T-helper 2 cell (primary cell): ENCODE measurements around the gene ITGAX.
"Not testable (repeated sequence)": the region's sequence is repeated elsewhere in the genome, so short reads cannot be mapped to it uniquely, and the experiment has no call there.

Experiments used
- DNase-seq, 5 experiments: peaks; one replicate each; pipeline versions ENCODE4 v3.0.0 to v3.0.0-alpha.2; 2012 to 2022
- total RNA-seq, 2 donors: gene quantifications; one replicate each; lab custom pipeline; 2026; lab: John Stamatoyannopoulos, UW

ITGAX gene
- 0 to 0.07 reads per million in 2 donors for total RNA-seq

DNA sequence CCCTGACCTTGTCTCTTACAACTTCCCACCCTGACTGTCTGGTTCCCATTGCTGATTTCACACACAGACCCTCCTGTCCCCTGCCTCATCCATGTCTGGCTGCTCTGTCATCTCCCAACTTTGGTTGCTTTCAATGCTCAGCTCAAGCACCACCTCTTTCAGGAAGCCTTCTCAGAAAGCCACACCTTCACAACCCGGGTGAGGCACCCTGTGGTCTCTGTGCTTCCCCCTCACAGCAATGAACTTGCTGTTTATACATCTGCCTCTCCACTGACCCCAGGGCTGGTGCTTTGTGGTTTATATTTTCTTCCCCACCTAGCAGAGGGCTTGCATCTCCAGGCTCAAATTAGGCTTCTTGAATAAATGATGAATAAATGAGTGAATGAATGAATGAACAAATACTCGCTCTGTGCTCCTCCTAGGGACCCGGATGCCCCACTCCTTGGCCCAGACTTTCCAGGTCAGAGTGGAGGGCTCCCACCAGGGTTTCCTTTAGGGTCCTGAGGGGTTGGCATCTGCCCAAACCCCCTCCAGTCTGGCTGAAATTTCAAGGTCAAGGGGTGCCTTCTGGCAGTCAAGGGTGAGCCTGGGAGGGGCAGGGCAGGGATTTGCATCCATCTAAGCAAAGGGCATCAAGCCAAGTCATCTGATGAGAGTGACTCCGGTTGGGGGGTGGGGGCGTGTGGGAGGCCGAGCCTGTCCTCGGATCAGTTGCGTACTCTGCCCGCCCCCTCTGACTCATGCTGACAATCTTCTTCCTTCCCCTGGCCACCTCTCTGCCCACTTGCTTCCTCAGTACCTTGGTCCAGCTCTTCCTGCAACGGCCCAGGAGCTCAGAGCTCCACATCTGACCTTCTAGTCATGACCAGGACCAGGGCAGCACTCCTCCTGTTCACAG lies at the start of gene ITGAX:
Gene ITGAX (plus strand): TSS at position 783 of the 898 bp plus-strand sequence. CDS start 79 bp downstream, at position 862.
- peak in 3 of 5 experiments; percentile 28 to 88 (median 35) for DNase-seq

DNA sequence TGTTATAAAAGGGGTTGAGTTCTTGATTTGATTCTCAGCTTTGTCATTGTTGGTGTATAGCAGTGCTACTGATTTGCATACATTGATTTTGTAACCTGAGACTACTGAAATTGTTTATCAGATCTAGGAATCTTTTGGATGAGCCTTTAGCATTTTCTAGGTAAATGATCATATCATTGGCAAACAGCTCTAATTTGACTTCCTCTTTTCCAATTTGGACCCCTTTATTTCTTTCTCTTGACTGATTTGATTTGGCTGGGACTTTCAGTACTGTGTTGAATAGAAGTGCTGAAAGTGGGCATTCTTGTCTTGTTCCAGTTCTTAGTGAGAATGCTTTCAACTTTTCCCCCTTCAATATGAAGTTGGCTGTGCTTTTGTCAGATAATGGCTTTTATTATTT lies 49.8 kb upstream of the ITGAX start:
- DNase-seq = no peak

DNA sequence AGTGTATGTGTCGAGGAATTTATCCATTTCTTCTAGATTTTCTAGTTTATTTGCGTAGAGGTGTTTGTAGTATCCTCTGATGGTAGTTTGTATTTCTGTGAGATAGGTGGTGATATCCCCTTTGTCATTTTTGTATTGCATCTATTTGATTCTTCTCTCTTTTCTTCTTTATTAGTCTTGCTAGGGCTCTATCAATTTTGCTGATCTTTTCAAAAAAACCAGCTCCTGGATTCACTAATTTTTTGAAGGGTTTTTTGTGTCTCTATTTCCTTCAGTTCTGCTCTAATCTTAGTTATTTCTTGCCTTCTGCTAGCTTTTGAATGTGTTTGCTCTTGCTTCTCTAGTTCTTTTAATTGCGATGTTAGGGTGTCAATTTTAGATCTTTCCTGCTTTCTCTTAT lies 46.6 kb upstream of the ITGAX start:
- DNase-seq = not testable (repeated sequence)

DNA sequence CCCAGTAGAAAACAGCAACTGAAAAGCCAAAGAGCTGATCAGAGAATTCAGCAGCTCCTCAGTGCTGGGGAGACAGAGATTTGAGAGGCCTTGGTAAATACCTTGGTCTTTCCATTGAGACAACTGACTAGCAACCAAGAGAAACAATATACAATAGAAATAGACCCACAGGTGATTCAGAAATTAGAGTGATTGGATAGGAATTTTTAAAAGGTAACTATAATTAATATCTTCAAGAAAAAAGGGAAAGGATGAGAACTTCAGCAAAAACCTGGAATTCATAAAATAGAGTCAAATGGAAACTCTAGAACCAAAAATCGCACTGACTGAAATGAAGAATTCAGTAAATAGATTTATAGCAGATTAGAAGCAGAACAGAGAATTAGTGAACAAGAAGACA lies 32.5 kb upstream of the ITGAX start:
- no peak for DNase-seq

DNA sequence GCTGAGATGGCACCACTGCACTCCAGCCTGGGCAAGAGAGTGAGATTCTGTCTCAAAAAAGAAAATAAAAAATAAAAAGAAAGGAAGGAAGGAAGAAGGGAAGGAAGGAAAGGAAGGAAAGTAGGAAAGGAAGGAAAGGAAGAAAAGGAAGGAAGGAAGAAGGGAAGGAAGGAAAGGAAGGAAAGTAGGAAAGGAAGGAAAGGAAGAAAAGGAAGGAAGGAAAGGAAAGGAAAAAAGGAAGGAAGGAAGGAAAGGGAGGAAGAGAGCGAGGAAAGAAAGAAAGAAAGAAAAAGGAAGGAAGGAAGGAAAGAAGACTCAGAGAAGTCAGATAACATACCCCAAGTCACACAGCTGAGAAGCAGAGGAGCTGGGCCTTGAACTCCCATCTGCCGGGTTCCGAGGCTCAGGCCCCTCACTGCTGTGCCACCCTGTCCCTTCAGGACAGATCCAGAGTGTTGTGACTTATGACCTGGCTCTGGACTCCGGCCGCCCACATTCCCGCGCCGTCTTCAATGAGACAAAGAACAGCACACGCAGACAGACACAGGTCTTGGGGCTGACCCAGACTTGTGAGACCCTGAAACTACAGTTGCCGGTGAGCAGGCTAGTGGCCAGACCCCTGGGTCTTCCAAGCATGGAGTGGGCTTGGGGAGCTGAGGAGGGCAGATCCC lies 30.9 kb upstream of the ITGAX start:
- DNase-seq = no peak

DNA sequence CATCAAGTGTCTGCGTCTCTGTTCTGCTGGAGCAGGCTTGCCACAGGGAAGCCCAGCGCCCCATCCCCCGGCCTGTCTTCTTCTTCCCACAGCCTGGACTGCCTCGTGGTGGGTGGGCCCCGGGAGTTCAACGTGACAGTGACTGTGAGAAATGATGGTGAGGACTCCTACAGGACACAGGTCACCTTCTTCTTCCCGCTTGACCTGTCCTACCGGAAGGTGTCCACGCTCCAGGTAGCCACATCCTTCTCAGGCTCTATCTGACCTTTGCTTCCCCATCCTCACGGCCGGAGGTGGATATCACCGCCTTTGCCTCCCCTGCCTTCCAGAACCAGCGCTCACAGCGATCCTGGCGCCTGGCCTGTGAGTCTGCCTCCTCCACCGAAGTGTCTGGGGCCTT lies 29.8 kb upstream of the ITGAX start:
- no peak for DNase-seq

GRCh38 chr16:31327646-31328225 lies 27.2 kb upstream of the ITGAX start:
- no peak for DNase-seq

- DNase-seq = no peak
Measured at GRCh38 chr16:31328322-31329052, 26.5 kb upstream of the ITGAX start.

- DNase-seq = no peak
Measured at GRCh38 chr16:31329671-31330552, 25.1 kb upstream of the ITGAX start.

GRCh38 chr16:31330553-31330890 lies 24.5 kb upstream of the ITGAX start:
- DNase-seq = no peak

DNA sequence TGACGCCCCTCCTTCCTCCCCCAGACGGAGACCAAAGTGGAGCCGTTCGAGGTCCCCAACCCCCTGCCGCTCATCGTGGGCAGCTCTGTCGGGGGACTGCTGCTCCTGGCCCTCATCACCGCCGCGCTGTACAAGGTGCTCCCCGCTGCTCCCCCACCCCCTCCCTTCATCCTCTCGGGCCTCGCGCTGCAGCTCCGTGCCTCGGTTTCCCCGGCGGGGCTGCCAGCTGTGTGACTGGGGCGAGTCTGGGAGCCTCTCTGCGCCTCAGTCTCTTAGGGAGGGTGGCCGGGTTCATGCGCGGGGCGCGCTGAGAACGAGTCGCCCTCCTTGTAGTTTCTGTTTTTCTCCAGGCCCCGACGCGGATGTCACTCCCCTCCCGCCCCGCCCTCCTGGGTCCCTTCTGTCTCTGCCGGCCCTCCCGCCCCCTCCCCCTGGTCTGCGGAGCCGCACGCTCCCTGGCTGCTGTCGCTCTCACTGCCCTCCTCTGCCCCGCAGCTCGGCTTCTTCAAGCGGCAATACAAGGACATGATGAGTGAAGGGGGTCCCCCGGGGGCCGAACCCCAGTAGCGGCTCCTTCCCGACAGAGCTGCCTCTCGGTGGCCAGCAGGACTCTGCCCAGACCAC lies 23.7 kb upstream of the ITGAX start:
- peak in 1 of 5 experiments; percentile 48 for DNase-seq

- no peak for DNase-seq
Measured at GRCh38 chr16:31331807-31332301, 23.1 kb upstream of the ITGAX start.

DNA sequence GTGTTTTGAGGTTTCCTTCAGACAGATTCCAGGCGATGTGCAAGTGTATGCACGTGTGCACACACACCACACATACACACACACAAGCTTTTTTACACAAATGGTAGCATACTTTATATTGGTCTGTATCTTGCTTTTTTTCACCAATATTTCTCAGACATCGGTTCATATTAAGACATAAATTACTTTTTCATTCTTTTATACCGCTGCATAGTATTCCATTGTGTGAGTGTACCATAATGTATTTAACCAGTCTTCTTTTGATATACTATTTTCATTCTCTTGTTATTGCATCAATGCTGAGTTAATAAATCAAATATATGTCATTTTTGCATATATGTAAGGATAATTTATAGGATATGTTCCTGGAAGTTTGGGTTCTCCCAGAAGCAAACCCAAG lies 22.4 kb upstream of the ITGAX start:
- DNase-seq = no peak

- peak in 2 of 5 experiments; percentile 15 to 55 for DNase-seq
Measured at GRCh38 chr16:31333686-31334649, 21.0 kb upstream of the ITGAX start.

DNA sequence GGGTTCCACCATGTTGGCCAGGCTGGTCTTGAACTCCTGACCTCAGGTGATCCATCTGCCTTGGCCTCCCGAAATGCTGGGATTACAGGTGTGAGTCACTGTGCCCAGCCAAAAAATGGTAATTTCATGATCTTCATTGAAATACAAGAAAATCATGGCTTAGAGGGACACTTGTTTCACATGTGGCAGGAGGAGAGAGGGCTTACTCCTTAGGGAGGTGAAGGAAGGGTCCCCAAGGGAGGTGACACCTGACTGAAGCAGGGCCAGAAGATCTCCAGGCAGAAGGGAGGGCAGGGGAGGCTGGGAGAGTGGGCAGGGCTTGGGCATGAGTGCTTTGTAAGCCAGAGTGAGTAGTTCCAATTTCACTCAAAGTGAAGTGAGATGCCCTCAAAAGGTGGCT lies 20.0 kb upstream of the ITGAX start:
- DNase-seq = no peak

- DNase-seq = no peak
Measured at GRCh38 chr16:31335431-31335830, 19.5 kb upstream of the ITGAX start.

GRCh38 chr16:31338166-31338685 lies 16.8 kb upstream of the ITGAX start:
- not testable (repeated sequence) for DNase-seq

- DNase-seq = no peak
Measured at GRCh38 chr16:31344712-31345111, 10.3 kb upstream of the ITGAX start.

- no peak for DNase-seq
Measured at GRCh38 chr16:31347445-31347844, 7.5 kb upstream of the ITGAX start.

DNA sequence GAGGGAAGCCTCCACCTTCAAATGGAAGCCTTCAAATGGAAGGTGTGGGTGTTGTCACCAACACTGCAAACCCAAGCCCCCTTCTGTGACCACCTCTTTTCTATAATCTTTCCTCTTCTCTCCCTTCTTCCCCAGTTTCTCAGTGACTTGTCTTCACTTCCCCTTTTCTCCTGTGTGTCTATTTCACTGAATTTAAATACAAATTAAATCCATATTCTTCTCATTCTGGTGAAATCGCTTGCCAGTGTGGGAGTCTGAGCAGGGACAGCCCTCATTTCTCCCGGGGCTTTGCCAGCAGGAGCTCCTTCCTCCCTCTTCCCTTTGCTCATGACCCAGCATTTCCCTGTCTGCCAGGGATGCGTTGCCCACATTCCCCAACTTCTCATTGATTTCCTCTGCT lies 6.4 kb upstream of the ITGAX start:
- no peak for DNase-seq
